GM12878 (cell line): ENCODE data around the gene ZNF827. TPM values are rescaled to one million over a fixed set of nuclear protein-coding genes. Genes with fewer than 3 reads are reported as not detected.

Source experiments
- ATAC-seq: fragments of 200-7000 bp; cut with Tn5 transposase; 3 replicates; pipeline ENCODE4 v1.9.1; 2020; ENCODE audit warnings: mild to moderate bottlenecking, moderate library complexity
- BruUV-seq: library from RNA; stranded (reverse); fragments of 400-500 nt; replicated peaks from 2 replicates; lab custom pipeline; 2021; lab: Mats Ljungman, UMichigan
- CTCF ChIA-PET: fragments of 300-600 bp; sonication (Branson Sonifier 250); formaldehyde crosslinking; extraction: SDS; loops from one replicate; lab custom pipeline; 2021; ENCODE audit warnings: inconsistent platforms; lab: Yijun Ruan, JAX
- POLR2A ChIA-PET: fragments of 350-600 bp; formaldehyde crosslinking; extraction: SDS; loops from one replicate; lab custom pipeline; 2021; ENCODE audit warnings: inconsistent platforms; lab: Charles Lee
- RAD21 ChIA-PET: fragments of 300-600 bp; sonication (Branson Sonifier 250); formaldehyde crosslinking; loops from one replicate; lab custom pipeline; 2023; ENCODE audit warnings: antibody characterized with exemption; ENCODE audit not compliant: unreplicated experiment; lab: Charles Lee
- SMC1A ChIA-PET: fragments of 300-600 bp; sonication (Branson Sonifier 250); formaldehyde crosslinking; loops from one replicate; lab custom pipeline; 2023; ENCODE audit not compliant: unreplicated experiment, uncharacterized antibody; lab: Charles Lee
- DNase-seq: peaks from one replicate; pipeline ENCODE4 v3.0.0-alpha.2; 2011; ENCODE audit warnings: low read depth, low spot score
- FAIRE-seq: peaks from 3 replicates; lab custom pipeline; 2011; peaks lifted over from hg19 to GRCh38; lab: Jason Lieb, UNC
- H2AFZ ChIP-seq: 2 replicates; pipeline ENCODE4 v1.6.0; 2011; ENCODE audit warnings: low read depth, low read length, control low read depth; ENCODE audit not compliant: control insufficient read depth
- H3K27ac ChIP-seq: 2 replicates; pipeline ENCODE4 v1.5.1; 2011; ENCODE audit warnings: control low read depth; ENCODE audit not compliant: control insufficient read depth, insufficient read depth
- H3K27me3 ChIP-seq, 2 experiments: replicated peaks in 1 of 2; 2 replicates each; pipeline versions ENCODE4 v1.6.0 to v1.6.1; 2011; ENCODE audit warnings: low read length in 1 of 2; ENCODE audit not compliant: control insufficient read depth in 2 of 2, insufficient read depth in 2 of 2
- H3K36me3 ChIP-seq, 2 experiments: 2 replicates each; pipeline ENCODE4 v1.5.1; 2011; ENCODE audit warnings: low read length in 1 of 2; ENCODE audit not compliant: control insufficient read depth in 2 of 2, insufficient read depth in 2 of 2
- H3K4me1 ChIP-seq: 2 replicates; pipeline ENCODE4 v1.6.1; 2011; ENCODE audit warnings: mild to moderate bottlenecking, low read length, moderate library complexity, mixed read lengths; ENCODE audit not compliant: control insufficient read depth, insufficient read depth
- H3K4me2 ChIP-seq: 2 replicates; pipeline ENCODE4 v1.6.0; 2011; ENCODE audit warnings: control low read depth; ENCODE audit not compliant: control insufficient read depth, insufficient read depth
- H3K4me3 ChIP-seq: fragments of 200-600 bp; sonication (generic); 2 replicates; pipeline ENCODE4 v1.5.1; 2016
- H3K79me2 ChIP-seq: 2 replicates; pipeline ENCODE4 v1.6.0; 2011; ENCODE audit warnings: low read length; ENCODE audit not compliant: control insufficient read depth, insufficient read depth
- H3K9ac ChIP-seq: 2 replicates; pipeline ENCODE4 v1.8.0; 2011; ENCODE audit warnings: low read length, control low read depth, mixed read lengths; ENCODE audit not compliant: control insufficient read depth, insufficient read depth
- H3K9me3 ChIP-seq: replicated peaks from 3 replicates; pipeline ENCODE4 v1.5.1; 2011; ENCODE audit warnings: mild to moderate bottlenecking, low read length; ENCODE audit not compliant: control insufficient read depth, insufficient read depth
- H4K20me1 ChIP-seq: 2 replicates; pipeline ENCODE4 v1.6.0; 2011; ENCODE audit not compliant: control insufficient read depth, insufficient read depth
- BACH1 ChIP-seq: fragments of 450-650 bp; IDR thresholded peaks from 2 replicates; pipeline ENCODE4 v1.6.1; 2017; ENCODE audit warnings: mild to moderate bottlenecking, borderline replicate concordance
- EP300 ChIP-seq, 2 experiments: fragments of 150-350 bp in 1 of 2; IDR thresholded peaks; 2 replicates each; pipeline ENCODE4 v1.6.1; 2011 to 2012; ENCODE audit warnings: low read depth in 2 of 2, low read length in 2 of 2, borderline replicate concordance in 1 of 2, improper control_type of control experiment in 1 of 2, inconsistent platforms in 1 of 2; ENCODE audit not compliant: control insufficient read depth in 1 of 2
- EZH2 ChIP-seq: IDR thresholded peaks from 2 replicates; pipeline ENCODE4 v1.6.1; 2012; ENCODE audit warnings: low read depth, mild to moderate bottlenecking, control low read depth, inconsistent platforms, low read length, borderline replicate concordance; ENCODE audit not compliant: control insufficient read depth
- FOS ChIP-seq: IDR thresholded peaks from 3 replicates; pipeline ENCODE4 v1.6.1; 2011; ENCODE audit warnings: borderline replicate concordance; ENCODE audit not compliant: insufficient read length; ENCODE audit errors: extremely low read depth
- HDAC2 ChIP-seq: fragments of 200-600 bp; sonication (generic); IDR thresholded peaks from 2 replicates; pipeline ENCODE4 v1.6.1; 2017
- KDM1A ChIP-seq: fragments of 200-600 bp; sonication (generic); IDR thresholded peaks from 2 replicates; pipeline ENCODE4 v1.6.1; 2016; ENCODE audit warnings: borderline replicate concordance
- MTA2 ChIP-seq: fragments of 450-650 bp; IDR thresholded peaks from 2 replicates; pipeline ENCODE4 v1.6.1; 2016; ENCODE audit warnings: low read depth, mild to moderate bottlenecking, moderate library complexity
- MYB ChIP-seq: fragments of 150-350 bp; IDR thresholded peaks from 2 replicates; pipeline ENCODE4 v1.6.1; 2014; ENCODE audit warnings: mild to moderate bottlenecking, low read depth, low read length, borderline replicate concordance
- RUNX3 ChIP-seq: IDR thresholded peaks from 2 replicates; pipeline ENCODE4 v1.6.1; 2012; ENCODE audit warnings: low read length, inconsistent platforms
- SP1 ChIP-seq: IDR thresholded peaks from one replicate; pipeline ENCODE4 v1.6.1; 2011; ENCODE audit warnings: low read depth, low read length
- STAT1 ChIP-seq: fragments of 450-650 bp; conservative IDR thresholded peaks from 2 replicates; pipeline ENCODE4 v1.6.1; 2014; ENCODE audit warnings: antibody characterized with exemption, mild to moderate bottlenecking
- ZBED1 ChIP-seq: IDR thresholded peaks from 2 replicates; pipeline ENCODE4 v1.6.1; 2016; ENCODE audit warnings: borderline replicate concordance
- ZNF384 ChIP-seq: IDR thresholded peaks from 2 replicates; pipeline ENCODE4 v1.6.1; 2012; ENCODE audit warnings: low read depth, mild to moderate bottlenecking, low read length, improper control_type of control experiment, borderline replicate concordance
- ZZZ3 ChIP-seq: IDR thresholded peaks from 2 replicates; pipeline ENCODE4 v1.6.1; 2011; ENCODE audit warnings: low read depth; ENCODE audit not compliant: control insufficient read depth, insufficient read length
- whole genome bisulfite sequencing: methylation state at CpG from one replicate; pipeline ENCODE4 v1.1.6; 2016; ENCODE audit warnings: low lambda C conversion rate; ENCODE audit not compliant: insufficient replicate concordance, insufficient coverage; ENCODE audit errors: missing lambda C conversion rate; 5-methylcytosine and 5-hydroxymethylcytosine counted together
- in situ Hi-C: fragments of 300-500 bp; cut with MboI; formaldehyde crosslinking; loops from 9 replicates; pipeline ENCODE4 v1.14.3; 2018; ENCODE audit warnings: mixed read lengths
- intact Hi-C: fragments of 100-400 bp; cut with micrococcal nuclease; formaldehyde crosslinking; loops from one replicate; pipeline ENCODE4 v1.14.2; 2022; ENCODE audit not compliant: unreplicated experiment
- polyA plus RNA-seq, 11 experiments: library from polyadenylated mRNA; depleted of rRNA in 4 of 11; unstranded in 6 of 11; stranded (reverse) in 5 of 11; fragments of >200 nt; fragmentation: Nextera tagmentation in 4 of 11; fragmentation: Illumina TruSeq in 1 of 11; extraction: Ambion mirVana in 4 of 11; extraction: Trizol in 1 of 11; gene quantifications; 1 replicate in 1 of 11; 2 replicates in 10 of 11; pipeline versions ENCODE4 v1.2.1 to v1.2.3, GENCODE V29; 2011 to 2016; ENCODE audit warnings: inconsistent platforms in 2 of 11, missing spikeins in 2 of 11, low read depth in 1 of 11
- total RNA-seq, 4 experiments: library from RNA; depleted of rRNA in 3 of 4; stranded (reverse); fragments of >200 nt in 3 of 4; fragmentation: Illumina TruSeq in 1 of 4; extraction: Trizol in 1 of 4; gene quantifications; 2 replicates each; pipeline versions ENCODE4 v1.2.1 to v1.2.3, GENCODE V29; 2013 to 2021
- TF ChIP-seq, protein P1 (sequence below): IDR thresholded peaks from 2 replicates; pipeline ENCODE4 v1.6.1; 2012; ENCODE audit warnings: improper control_type of control experiment, low read depth, low read length; ENCODE audit not compliant: insufficient replicate concordance
- TF ChIP-seq, protein P2 (sequence below): fragments of 450-650 bp; IDR thresholded peaks from 2 replicates; pipeline ENCODE4 v1.6.1; 2017; ENCODE audit warnings: antibody characterized with exemption, mild to moderate bottlenecking, moderate library complexity

The ZNF827 gene
- total and polyA plus RNA-seq, 10 of the 15 experiments (the other 5 are each of a cell fraction or from before 2014, with no cell fraction given) = 3.8 to 31.5 (median 13.6) TPM

DNA sequence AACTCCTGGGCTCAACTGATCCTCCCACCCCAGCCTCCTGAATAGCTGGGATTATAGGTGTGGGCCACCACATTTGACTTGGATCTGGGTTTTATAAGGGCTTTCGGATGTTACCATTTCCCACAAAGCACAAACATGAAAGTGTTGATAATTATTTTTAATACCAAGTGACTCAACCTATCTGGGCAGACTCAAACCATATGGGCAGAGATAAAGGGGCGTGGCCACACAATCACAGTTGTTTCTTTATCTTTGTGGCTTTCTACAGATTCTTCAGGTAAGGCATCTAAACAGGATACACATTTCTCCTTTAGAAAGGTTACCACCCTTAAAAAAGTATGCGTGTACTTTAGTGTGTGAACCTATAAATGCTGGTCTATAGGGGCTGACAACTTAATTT, 122.5 kb downstream of the ZNF827 start (continued):
- TF ChIP-seq, protein P1, sequence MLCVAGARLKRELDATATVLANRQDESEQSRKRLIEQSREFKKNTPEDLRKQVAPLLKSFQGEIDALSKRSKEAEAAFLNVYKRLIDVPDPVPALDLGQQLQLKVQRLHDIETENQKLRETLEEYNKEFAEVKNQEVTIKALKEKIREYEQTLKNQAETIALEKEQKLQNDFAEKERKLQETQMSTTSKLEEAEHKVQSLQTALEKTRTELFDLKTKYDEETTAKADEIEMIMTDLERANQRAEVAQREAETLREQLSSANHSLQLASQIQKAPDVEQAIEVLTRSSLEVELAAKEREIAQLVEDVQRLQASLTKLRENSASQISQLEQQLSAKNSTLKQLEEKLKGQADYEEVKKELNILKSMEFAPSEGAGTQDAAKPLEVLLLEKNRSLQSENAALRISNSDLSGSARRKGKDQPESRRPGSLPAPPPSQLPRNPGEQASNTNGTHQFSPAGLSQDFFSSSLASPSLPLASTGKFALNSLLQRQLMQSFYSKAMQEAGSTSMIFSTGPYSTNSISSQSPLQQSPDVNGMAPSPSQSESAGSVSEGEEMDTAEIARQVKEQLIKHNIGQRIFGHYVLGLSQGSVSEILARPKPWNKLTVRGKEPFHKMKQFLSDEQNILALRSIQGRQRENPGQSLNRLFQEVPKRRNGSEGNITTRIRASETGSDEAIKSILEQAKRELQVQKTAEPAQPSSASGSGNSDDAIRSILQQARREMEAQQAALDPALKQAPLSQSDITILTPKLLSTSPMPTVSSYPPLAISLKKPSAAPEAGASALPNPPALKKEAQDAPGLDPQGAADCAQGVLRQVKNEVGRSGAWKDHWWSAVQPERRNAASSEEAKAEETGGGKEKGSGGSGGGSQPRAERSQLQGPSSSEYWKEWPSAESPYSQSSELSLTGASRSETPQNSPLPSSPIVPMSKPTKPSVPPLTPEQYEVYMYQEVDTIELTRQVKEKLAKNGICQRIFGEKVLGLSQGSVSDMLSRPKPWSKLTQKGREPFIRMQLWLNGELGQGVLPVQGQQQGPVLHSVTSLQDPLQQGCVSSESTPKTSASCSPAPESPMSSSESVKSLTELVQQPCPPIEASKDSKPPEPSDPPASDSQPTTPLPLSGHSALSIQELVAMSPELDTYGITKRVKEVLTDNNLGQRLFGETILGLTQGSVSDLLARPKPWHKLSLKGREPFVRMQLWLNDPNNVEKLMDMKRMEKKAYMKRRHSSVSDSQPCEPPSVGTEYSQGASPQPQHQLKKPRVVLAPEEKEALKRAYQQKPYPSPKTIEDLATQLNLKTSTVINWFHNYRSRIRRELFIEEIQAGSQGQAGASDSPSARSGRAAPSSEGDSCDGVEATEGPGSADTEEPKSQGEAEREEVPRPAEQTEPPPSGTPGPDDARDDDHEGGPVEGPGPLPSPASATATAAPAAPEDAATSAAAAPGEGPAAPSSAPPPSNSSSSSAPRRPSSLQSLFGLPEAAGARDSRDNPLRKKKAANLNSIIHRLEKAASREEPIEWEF = no peak

DNA sequence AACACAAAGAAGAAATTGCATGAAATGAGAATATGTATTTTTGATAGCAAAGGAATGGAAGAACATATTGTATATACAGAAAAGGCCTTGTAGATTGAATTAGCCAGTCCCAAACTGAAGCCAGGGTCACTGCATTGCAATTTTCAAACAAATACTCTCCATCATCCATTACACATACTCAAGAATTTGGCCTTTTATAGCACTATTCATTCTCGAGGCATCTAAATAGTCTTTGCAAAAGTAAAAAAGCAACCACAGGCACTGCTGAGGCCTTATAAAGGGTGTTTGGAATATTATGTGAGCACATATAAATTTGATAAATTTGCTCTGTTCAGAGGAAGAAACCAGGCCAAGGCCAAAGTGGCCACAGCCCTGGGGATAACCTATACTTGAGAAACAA, 123.0 kb downstream of the ZNF827 start:
- H3K4me2 ChIP-seq = no peak overlapping the region
- in situ Hi-C loops = no loop called here
- ChIA-PET SMC1A (interaction anchor here (1.0 kb wide), 1 partner anchor 10 kb away, joined by 3 read pairs; no protein-coding TSS in a partner anchor), RAD21 (no interaction called here), CTCF (interaction anchor here (0.6 kb wide), 1 partner anchor 581 kb away, joined by 4 read pairs; no protein-coding TSS in a partner anchor), POLR2A (no interaction called here)
- no peaks in the 10 kb centered on the region for H3K27me3 ChIP-seq
- H3K27ac ChIP-seq = no peak overlapping the region; the same call in 1 of the 2 replicates
- ATAC-seq (no peak), FAIRE-seq (no peak), DNase-seq (no peak)
- no peak overlapping the region for H2AFZ ChIP-seq
- no peak for TF ChIP-seq KDM1A
- TF ChIP-seq EZH2 = no peak
- TF ChIP-seq SP1 = no peak
- TF ChIP-seq RUNX3 = no peak
- no peak for TF ChIP-seq MYB
- TF ChIP-seq BACH1 = no peak
- no peak for TF ChIP-seq EP300 (IDR thresholded peaks at IDR 0.05; ENCODE audit: borderline replicate concordance in 1 of 2, control insufficient read depth in 1 of 2, low read depth in 2 of 2, low read length in 2 of 2)
- TF ChIP-seq, protein P2, sequence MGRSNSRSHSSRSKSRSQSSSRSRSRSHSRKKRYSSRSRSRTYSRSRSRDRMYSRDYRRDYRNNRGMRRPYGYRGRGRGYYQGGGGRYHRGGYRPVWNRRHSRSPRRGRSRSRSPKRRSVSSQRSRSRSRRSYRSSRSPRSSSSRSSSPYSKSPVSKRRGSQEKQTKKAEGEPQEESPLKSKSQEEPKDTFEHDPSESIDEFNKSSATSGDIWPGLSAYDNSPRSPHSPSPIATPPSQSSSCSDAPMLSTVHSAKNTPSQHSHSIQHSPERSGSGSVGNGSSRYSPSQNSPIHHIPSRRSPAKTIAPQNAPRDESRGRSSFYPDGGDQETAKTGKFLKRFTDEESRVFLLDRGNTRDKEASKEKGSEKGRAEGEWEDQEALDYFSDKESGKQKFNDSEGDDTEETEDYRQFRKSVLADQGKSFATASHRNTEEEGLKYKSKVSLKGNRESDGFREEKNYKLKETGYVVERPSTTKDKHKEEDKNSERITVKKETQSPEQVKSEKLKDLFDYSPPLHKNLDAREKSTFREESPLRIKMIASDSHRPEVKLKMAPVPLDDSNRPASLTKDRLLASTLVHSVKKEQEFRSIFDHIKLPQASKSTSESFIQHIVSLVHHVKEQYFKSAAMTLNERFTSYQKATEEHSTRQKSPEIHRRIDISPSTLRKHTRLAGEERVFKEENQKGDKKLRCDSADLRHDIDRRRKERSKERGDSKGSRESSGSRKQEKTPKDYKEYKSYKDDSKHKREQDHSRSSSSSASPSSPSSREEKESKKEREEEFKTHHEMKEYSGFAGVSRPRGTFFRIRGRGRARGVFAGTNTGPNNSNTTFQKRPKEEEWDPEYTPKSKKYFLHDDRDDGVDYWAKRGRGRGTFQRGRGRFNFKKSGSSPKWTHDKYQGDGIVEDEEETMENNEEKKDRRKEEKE = no peak
- no peak for TF ChIP-seq STAT1
- no peak for TF ChIP-seq FOS
- no peak for TF ChIP-seq ZZZ3
- TF ChIP-seq HDAC2 = no peak
- no peak for TF ChIP-seq MTA2
- TF ChIP-seq ZNF384 = no peak
- TF ChIP-seq ZBED1 = no peak
- peaks cover 5% of the 10 kb centered on the region; the same call in 2 of the 3 replicates for H3K9me3 ChIP-seq
- no peaks in the 10 kb centered on the region for H3K79me2 ChIP-seq
- H3K36me3 ChIP-seq = peaks cover 2 to 41% of the 10 kb centered on the region in 2 experiments
- no TSS peak for BruUV-seq
- H3K9ac ChIP-seq = no peak overlapping the region
- peaks cover 4% of the 10 kb centered on the region; the same call in 1 of the 2 replicates for H3K4me1 ChIP-seq
- 100% methylated on average over 1 of the region's 1 CpG for WGBS
- H4K20me1 ChIP-seq = no peaks in the 10 kb centered on the region
- intact Hi-C loops = no loop called here
- H3K4me3 ChIP-seq = no peak overlapping the region
